Effector memory CD8-positive, alpha-beta T cell (primary cell): Measurements from ENCODE around the gene LAMA5.

Source experiments
- ATAC-seq: fragments of 150-1000 bp; cut with Tn5 transposase; replicated peaks from 2 replicates; pipeline ENCODE4 v1.10.0; 2021; ENCODE audit warnings: mild to moderate bottlenecking, moderate library complexity
- DNase-seq, 3 experiments: peaks; one replicate each; pipeline ENCODE4 v3.0.0; 2021
- H3K27ac Mint-ChIP-seq, 2 donors: one replicate each; pipeline ENCODE4 v1.8.0; 2022; ENCODE audit warnings: mild to moderate bottlenecking in 2 of 2, mixed read lengths in 2 of 2, moderate library complexity in 2 of 2
- H3K27me3 Mint-ChIP-seq, 2 donors: one replicate each; pipeline ENCODE4 v1.8.0; 2022; ENCODE audit warnings: mixed read lengths in 2 of 2
- H3K36me3 Mint-ChIP-seq: one replicate; pipeline ENCODE4 v1.8.0; 2022; ENCODE audit warnings: mild to moderate bottlenecking, moderate library complexity, mixed read lengths; ENCODE audit not compliant: insufficient read depth
- H3K4me1 Mint-ChIP-seq, 2 donors: one replicate each; pipeline ENCODE4 v1.8.0; 2022; ENCODE audit warnings: low read depth in 2 of 2, mixed read lengths in 2 of 2
- H3K4me3 Mint-ChIP-seq, 2 donors: one replicate each; pipeline ENCODE4 v1.8.0; 2022; ENCODE audit warnings: mild to moderate bottlenecking in 2 of 2, mixed read lengths in 2 of 2, moderate library complexity in 2 of 2
- H3K9me3 Mint-ChIP-seq, 2 donors: one replicate each; pipeline ENCODE4 v1.8.0; 2022; ENCODE audit warnings: mixed read lengths in 2 of 2

The LAMA5 gene

DNA sequence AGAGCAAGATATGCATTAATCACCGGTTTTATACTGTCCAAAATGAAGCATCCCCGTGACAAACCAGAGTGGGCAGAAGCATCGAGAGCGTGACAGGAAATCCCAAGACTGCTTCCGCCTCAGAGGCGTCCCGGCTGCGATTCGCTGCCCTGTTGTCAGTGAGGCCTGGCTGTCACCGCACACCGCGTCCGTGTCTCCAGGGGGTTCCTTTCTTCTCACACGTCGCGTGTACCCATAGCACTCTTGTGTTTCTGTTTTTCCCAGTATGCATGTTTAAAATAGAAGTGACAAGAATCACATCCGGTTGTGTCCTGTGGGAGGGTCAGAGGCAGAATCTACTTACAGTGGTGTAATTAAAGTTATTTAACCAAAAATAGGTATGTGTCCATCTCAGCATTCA lies 72.6 kb downstream of the LAMA5 start:
- Mint-ChIP-seq H3K36me3 (peaks cover 33% of the 10 kb centered on the region), H3K27me3 (no peaks in the 10 kb centered on the region), H3K27ac (no peak overlapping the region), H3K9me3 (no peaks in the 10 kb centered on the region), H3K4me3 (no peak overlapping the region), H3K4me1 (peaks cover 17 to 21% of the 10 kb centered on the region in 2 donors)
- DNase-seq (no peak), ATAC-seq (no peak)

DNA sequence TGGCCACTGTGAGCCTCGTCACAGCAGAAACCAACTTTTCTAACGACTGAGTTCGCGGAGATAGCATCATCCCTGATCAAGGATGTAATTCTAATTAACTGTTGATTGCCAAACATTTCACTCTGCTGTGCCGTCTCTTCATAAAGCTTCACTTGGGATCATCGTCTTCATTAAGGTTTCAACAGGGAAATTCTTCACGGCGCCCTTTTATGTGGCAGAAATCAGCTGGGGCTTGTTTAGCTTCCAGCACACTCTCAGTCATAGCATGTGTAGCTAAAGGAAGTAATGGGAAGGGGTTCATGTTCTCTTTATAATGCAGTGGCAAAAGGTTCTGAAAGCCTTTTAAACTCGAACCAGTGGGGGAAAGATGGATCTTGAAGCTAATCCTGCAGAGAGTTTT lies 73.2 kb downstream of the LAMA5 start:
- Mint-ChIP-seq H3K9me3 (no peaks in the 10 kb centered on the region), H3K27ac (peak overlapping the region in 1 of 2 donors; percentile 44), H3K27me3 (no peaks in the 10 kb centered on the region), H3K36me3 (peaks cover 35% of the 10 kb centered on the region), H3K4me1 (peaks cover 17 to 21% of the 10 kb centered on the region in 2 donors), H3K4me3 (no peak overlapping the region)
- ATAC-seq = no peak
- no peak for DNase-seq

DNA sequence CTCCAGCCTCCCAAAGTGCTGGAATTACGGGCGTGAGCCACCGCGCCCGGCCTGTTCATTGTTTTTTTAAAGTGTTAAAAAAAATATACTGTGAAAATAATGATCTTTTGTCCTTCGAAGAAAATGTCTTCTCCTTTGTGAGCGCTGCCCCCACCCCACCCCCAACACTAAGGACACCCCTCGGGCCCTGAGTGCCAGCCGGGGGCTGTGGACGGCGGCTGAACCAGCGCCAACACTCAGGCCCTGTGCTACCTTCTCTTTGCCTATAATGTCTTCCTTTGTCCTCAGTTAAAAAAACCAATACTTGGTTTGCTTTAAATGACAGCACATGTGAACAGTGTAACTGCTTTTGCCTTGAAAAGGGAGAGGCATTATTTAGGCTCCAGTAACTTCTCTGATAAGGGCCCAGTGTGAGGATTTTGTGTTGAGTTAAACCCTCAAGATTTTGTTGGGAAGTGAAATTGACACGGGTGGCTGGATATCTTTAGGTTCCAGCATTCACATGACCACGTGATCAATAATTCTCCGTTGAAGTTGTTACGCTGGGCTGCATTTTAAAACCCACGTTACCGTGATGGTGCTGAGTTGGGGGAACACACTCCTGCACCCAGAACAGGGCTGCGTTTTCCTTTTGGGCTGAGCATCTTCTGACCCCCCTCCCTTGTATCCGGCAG lies 73.9 kb downstream of the LAMA5 start:
- H3K36me3 Mint-ChIP-seq = peaks cover 36% of the 10 kb centered on the region
- peak overlapping the region; percentile 68 to 75 for H3K4me3 Mint-ChIP-seq
- H3K27me3 Mint-ChIP-seq = no peaks in the 10 kb centered on the region
- no peaks in the 10 kb centered on the region for H3K9me3 Mint-ChIP-seq
- peaks cover 17 to 21% of the 10 kb centered on the region in 2 donors for H3K4me1 Mint-ChIP-seq
- ATAC-seq = no peak
- peak overlapping the region; percentile 46 to 90 for H3K27ac Mint-ChIP-seq
- DNase-seq = no peak

DNA sequence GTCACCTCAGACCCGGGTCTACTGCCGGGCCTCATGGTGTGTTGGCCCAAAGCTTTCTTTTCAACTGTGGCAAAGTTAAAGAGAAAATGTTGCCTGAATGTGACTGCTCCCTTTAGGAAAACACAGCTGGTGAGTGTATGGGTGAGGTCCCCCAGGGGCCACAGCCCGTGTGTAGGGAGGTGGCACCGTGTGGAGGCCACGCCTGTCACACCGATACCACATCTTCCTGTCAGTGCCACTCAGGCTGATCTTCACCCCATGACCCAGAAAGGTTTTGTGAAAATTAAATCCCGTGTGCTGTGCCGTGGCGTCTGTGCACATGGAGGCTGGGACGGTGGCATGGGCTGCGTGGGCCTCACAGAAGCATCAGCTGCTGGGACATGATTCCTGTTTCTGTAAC lies 75.0 kb downstream of the LAMA5 start:
- peak overlapping the region; percentile 68 to 75 for H3K4me3 Mint-ChIP-seq
- H3K27ac Mint-ChIP-seq = peak overlapping the region; percentile 75 to 90
- H3K4me1 Mint-ChIP-seq = peaks cover 17 to 21% of the 10 kb centered on the region in 2 donors
- ATAC-seq (peak; percentile 98), DNase-seq (peak; percentile 25 to 33 (median 29))
- H3K27me3 Mint-ChIP-seq = no peaks in the 10 kb centered on the region
- peaks cover 39% of the 10 kb centered on the region for H3K36me3 Mint-ChIP-seq
- no peaks in the 10 kb centered on the region for H3K9me3 Mint-ChIP-seq

DNA sequence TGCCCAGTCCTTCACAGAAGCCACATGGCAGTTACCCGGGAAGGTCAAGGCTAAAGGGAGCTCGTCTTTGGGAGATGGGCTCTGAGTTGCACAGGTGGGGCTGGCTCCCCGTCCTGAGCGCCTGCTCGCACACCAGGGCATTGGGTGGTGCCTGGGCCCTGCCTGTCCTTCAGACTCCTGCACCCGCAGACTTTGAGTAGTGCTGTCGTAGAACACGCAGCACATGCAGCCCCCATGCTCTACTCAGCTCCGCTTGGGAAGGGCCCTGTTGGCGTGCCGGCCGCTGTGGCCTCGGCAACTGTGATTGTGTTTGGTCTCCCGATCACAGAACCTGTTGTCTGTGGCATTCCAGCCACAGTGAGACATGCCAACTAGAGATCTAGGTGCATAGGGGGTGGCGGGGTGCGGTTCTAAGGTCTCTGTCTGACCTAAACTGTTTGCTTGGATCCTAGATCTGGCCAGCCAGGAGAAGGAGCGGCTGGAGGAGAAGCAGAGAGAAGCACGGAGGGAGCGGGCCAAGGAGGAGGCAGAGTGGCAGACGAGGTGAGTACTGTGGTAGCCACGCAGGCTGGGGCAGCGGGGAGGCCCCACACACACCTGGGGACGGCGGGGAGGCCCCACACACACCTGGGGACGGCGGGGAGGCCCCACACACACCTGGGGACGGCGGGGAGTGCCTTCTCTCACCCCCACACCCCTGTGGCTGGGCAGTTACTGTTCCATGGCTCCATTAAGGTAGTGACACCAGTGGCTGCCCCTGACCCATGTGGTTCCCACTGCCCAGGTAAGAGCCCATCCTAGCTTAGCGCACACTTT lies 75.7 kb downstream of the LAMA5 start:
- no peak for DNase-seq
- Mint-ChIP-seq H3K4me1 (peaks cover 17 to 21% of the 10 kb centered on the region in 2 donors), H3K36me3 (peaks cover 44% of the 10 kb centered on the region), H3K27ac (peak overlapping the region; percentile 75 to 90), H3K4me3 (peak overlapping the region; percentile 68 to 75), H3K27me3 (no peaks in the 10 kb centered on the region), H3K9me3 (no peaks in the 10 kb centered on the region)
- peak; percentile 4 for ATAC-seq

DNA sequence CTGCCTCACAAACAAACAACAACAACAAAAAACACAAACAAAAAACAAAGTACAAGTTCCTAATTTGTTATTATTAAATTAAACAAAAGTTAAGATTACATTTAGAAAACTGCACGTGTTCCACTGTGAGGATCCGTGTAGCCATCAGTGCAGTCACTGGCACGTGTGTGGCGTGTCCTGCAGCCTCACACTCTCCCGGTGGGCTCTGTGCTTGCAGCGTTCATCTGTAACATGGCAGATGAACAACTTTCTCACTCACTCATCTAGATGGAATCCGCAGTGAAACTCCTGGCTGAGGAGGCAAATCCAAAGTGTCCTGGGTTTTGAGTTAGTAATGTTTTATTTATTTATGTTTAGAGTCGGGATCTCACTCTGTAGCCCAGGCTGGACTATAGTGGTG lies 77.2 kb downstream of the LAMA5 start:
- DNase-seq (no peak), ATAC-seq (no peak)
- Mint-ChIP-seq H3K27me3 (no peaks in the 10 kb centered on the region), H3K27ac (no peak overlapping the region), H3K36me3 (peaks cover 48% of the 10 kb centered on the region), H3K4me1 (peaks cover 17 to 21% of the 10 kb centered on the region in 2 donors), H3K9me3 (no peaks in the 10 kb centered on the region), H3K4me3 (no peak overlapping the region)

DNA sequence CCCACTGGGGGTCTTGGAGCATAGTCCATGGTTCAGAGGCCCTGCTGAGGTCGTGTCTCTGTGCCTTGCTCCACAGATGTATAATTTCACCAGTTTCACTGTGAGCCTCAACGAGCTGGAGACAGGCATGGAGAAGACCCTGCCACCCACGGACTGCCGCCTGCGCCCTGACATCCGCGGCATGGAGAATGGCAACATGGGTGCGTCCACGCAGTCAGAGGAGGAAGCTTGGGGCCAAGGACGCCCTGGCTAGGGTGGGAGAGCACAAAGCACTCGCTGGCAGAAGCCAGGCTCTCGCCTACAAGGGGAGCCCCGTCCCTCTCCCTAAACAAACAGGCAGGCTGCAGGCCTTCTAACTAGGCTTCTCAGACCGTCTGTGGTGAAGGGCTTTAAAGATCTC lies 78.0 kb downstream of the LAMA5 start:
- no peak overlapping the region for H3K4me3 Mint-ChIP-seq
- no peaks in the 10 kb centered on the region for H3K27me3 Mint-ChIP-seq
- no peak overlapping the region for H3K27ac Mint-ChIP-seq
- peaks cover 17 to 21% of the 10 kb centered on the region in 2 donors for H3K4me1 Mint-ChIP-seq
- DNase-seq = no peak
- H3K9me3 Mint-ChIP-seq = no peaks in the 10 kb centered on the region
- peaks cover 47% of the 10 kb centered on the region for H3K36me3 Mint-ChIP-seq
- ATAC-seq = no peak

DNA sequence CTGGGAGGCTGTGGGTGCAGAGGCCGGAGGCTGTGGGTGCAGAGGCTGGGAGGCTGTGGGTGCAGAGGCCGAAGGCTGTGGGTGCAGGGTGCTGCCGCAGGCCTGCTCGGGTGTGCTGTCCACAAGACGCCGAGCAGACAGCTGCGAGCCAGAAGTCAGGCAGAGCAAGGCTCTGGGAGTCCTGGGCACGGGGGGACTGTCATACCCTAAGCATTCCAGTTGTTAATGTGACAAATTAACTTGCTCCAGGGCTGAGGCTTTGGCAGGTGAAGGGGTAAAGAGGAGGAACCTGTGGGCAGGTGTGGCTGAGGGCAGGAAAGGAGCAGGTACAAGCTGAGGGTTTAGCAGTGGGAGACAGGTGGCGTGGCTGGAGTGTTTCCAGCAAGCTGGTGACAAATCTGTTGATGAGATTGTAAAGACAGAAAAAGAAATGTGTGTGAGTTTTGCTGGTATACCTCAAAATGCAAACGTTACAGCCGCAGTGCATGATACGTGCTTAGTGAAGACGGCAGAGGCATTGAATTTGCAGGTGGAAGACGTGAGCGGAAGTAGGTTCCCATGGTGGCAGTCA lies 78.5 kb downstream of the LAMA5 start:
- H3K27me3 Mint-ChIP-seq = no peaks in the 10 kb centered on the region
- H3K27ac Mint-ChIP-seq = peak overlapping the region in 1 of 2 donors; percentile 83
- ATAC-seq (no peak), DNase-seq (no peak)
- no peaks in the 10 kb centered on the region for H3K9me3 Mint-ChIP-seq
- peaks cover 17 to 21% of the 10 kb centered on the region in 2 donors for H3K4me1 Mint-ChIP-seq
- no peak overlapping the region for H3K4me3 Mint-ChIP-seq
- peaks cover 47% of the 10 kb centered on the region for H3K36me3 Mint-ChIP-seq

DNA sequence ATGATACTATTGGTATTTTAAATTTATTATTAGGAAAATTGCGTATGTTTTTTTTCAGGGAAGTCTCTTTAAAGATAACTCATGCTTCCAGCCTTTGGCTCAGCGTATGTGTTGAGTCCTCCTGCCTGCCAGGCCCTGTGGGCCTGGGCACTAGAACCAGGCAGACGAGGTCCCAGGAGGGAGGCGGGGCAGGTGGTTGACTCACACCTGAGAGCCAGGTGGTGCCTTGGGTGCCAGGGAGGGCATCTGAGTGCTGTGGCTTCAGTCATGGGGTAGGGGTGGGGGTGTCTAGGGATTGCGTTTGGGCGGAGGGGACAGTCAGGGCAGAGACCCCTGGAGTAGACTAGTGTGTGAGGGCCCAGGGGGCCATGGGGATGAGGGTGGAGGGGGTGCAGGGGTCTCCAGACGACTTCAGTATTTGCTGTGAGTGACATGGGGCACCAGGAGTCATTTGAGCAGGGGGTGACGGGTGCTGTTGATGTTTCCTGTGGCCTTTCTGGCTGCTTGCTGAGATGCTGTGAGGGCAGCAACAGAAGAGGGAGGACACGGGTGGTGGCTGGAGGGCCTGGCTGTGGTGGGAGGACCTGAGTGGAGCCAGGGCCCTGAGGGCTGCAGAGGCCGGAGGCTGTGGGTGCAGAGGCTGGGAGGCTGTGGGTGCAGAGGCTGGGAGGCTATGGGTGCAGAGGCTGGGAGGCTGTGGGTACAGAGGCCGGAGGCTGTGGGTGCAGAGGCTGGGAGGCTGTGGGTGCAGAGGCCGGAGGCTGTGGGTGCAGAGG lies 79.2 kb downstream of the LAMA5 start:
- peaks cover 45% of the 10 kb centered on the region for H3K36me3 Mint-ChIP-seq
- ATAC-seq = no peak

DNA sequence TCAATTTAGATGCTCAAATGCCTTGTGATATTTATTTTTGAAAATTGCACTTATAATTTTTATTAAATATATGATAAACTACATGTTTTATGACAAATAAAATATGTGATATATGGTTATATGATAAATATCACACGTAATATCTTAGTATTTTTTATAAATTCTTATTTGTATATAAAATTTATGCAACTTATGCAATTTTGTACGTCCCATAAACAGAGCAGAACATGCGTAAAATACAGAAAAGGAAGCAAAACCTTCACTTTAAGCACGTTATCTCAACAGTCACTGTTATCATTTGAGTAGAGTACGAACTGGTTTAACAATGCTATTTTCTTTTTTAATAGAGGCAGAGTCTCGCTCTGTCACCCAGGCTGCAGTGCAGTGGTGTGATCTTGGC lies 80.0 kb downstream of the LAMA5 start:
- no peak for DNase-seq
- peaks cover 41% of the 10 kb centered on the region for H3K36me3 Mint-ChIP-seq
- H3K27ac Mint-ChIP-seq = no peak overlapping the region
- H3K9me3 Mint-ChIP-seq = no peaks in the 10 kb centered on the region
- no peaks in the 10 kb centered on the region for H3K27me3 Mint-ChIP-seq
- H3K4me1 Mint-ChIP-seq = peaks cover 11 to 12% of the 10 kb centered on the region in 2 donors
- ATAC-seq = no peak
- no peak overlapping the region for H3K4me3 Mint-ChIP-seq

More for the DNA sequence above, 79.2 kb downstream of the LAMA5 start:
- Mint-ChIP-seq H3K9me3 (no peaks in the 10 kb centered on the region), H3K4me3 (no peak overlapping the region), H3K4me1 (peaks cover 14 to 18% of the 10 kb centered on the region in 2 donors), H3K27me3 (no peaks in the 10 kb centered on the region), H3K27ac (peak overlapping the region; percentile 71 to 83)
- no peak for DNase-seq

DNA sequence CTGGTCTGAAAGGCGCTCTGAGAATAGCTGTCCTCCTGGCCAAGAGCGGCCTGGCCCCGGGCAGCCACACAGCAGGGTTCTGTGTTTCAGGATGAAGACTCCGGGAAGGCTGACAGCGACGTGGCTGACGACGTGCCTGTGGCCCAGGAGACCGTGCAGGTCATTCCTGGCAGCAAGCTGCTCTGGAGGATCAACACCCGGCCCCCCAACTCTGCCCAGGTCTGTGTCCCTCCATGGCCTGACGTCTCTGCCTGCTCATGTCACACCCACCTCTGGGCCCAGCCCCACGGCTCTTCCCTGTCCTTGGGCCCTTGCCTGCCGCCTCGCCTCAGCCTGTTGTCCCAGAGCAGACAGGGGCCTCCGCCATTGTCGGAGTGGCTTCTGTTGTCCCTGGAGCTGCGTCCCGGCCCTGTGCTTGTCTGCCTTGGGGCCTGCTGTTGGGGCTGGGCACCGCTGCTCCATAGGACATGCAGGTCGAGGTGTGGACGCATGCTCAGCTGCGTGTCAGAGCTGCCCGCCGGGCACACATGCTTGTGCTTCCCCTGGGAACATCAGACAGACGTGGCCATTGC lies 80.5 kb downstream of the LAMA5 start:
- H3K9me3 Mint-ChIP-seq = no peaks in the 10 kb centered on the region
- H3K36me3 Mint-ChIP-seq = peaks cover 42% of the 10 kb centered on the region
- no peaks in the 10 kb centered on the region for H3K27me3 Mint-ChIP-seq
- H3K4me1 Mint-ChIP-seq = peaks cover 7 to 8% of the 10 kb centered on the region in 2 donors
- ATAC-seq = no peak
- DNase-seq = no peak
- no peak overlapping the region for H3K27ac Mint-ChIP-seq
- no peak overlapping the region for H3K4me3 Mint-ChIP-seq

DNA sequence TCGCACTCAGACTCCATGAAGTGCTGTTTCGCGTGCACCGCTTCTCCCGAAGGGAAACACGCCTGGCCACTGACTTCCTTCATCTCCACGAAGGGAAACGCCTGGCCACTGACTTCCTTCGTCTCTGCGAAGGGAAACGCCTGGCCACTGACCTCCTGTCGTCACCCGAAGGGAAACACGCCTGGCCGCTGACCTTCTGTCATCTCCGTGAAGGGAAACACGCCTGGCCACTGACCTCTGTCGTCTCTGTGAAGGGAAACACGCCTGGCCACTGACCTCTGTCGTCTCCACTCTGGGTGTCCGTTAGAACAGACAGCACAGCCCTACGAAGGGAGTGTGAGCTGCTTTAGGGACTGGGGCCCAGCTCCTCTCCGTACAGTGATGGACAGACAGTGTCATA lies 81.4 kb downstream of the LAMA5 start:
- no peak overlapping the region for H3K27ac Mint-ChIP-seq
- DNase-seq = no peak
- no peak for ATAC-seq
- no peaks in the 10 kb centered on the region for H3K9me3 Mint-ChIP-seq
- H3K27me3 Mint-ChIP-seq = no peaks in the 10 kb centered on the region
- no peaks in the 10 kb centered on the region for H3K4me1 Mint-ChIP-seq
- no peak overlapping the region for H3K4me3 Mint-ChIP-seq
- H3K36me3 Mint-ChIP-seq = peaks cover 44% of the 10 kb centered on the region

DNA sequence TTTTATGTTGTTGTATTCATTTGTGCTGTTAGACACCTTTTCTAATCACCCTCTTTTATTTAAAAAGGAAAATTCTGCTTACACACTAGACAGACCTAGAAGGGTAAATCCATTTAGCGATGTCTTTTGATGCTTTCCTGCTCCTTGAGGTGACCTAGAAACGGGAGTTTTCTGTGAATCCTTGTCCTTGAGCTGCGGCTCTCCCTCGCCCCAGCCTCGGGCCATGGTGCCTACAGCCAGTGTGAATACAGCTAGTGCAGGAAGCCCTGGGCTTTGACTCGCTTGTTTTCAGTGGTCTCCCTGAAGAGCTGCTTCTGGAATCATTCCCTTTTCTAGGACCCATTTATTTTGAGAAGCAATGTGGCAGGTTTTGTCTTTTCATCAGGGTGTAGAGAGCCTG lies 82.0 kb downstream of the LAMA5 start:
- H3K4me3 Mint-ChIP-seq = no peak overlapping the region
- no peaks in the 10 kb centered on the region for H3K4me1 Mint-ChIP-seq
- H3K36me3 Mint-ChIP-seq = peaks cover 45% of the 10 kb centered on the region
- DNase-seq (no peak), ATAC-seq (no peak)
- H3K27ac Mint-ChIP-seq = peak overlapping the region in 1 of 2 donors; percentile 65
- no peaks in the 10 kb centered on the region for H3K9me3 Mint-ChIP-seq
- no peaks in the 10 kb centered on the region for H3K27me3 Mint-ChIP-seq
